HepG2 (cell line): ENCODE measurements around the gene SLC2A4. TPM values are rescaled to one million over a fixed set of nuclear protein-coding genes. Genes with fewer than 3 reads are reported as not detected.

Source experiments
- CREBL2 ChIP-seq: sonication (generic); formaldehyde crosslinking; IDR thresholded peaks from 2 replicates; pipeline ENCODE4 v1.8.1; 2023; ENCODE audit warnings: missing genetic modification reagents, mild to moderate bottlenecking, borderline replicate concordance
- EED ChIP-seq: sonication (generic); formaldehyde crosslinking; IDR thresholded peaks from 2 replicates; pipeline ENCODE4 v1.5.0; 2020; ENCODE audit warnings: mild to moderate bottlenecking, missing genetic modification reagents
- EHMT2 ChIP-seq: fragments of 200-600 bp; sonication (generic); IDR thresholded peaks from 2 replicates; pipeline ENCODE4 v1.7.0; 2017; ENCODE audit warnings: antibody characterized with exemption, low read depth, low read length, borderline replicate concordance
- GTF3A ChIP-seq: sonication (generic); formaldehyde crosslinking; conservative IDR thresholded peaks from 2 replicates; pipeline ENCODE4 v1.4.0; 2020; ENCODE audit warnings: mild to moderate bottlenecking, missing genetic modification reagents
- HNF1B ChIP-seq: sonication (generic); formaldehyde crosslinking; IDR thresholded peaks from 2 replicates; pipeline ENCODE4 v1.5.1; 2020; ENCODE audit warnings: mild to moderate bottlenecking, moderate library complexity, missing genetic modification reagents
- KDM5B ChIP-seq: sonication (generic); formaldehyde crosslinking; IDR thresholded peaks from 2 replicates; pipeline ENCODE4 v1.4.0; 2020; ENCODE audit warnings: missing genetic modification reagents, mild to moderate bottlenecking, borderline replicate concordance
- SIN3A ChIP-seq: IDR thresholded peaks from 2 replicates; pipeline ENCODE4 v1.6.1; 2011; ENCODE audit warnings: low read depth, mild to moderate bottlenecking, control low read depth, low read length, borderline replicate concordance
- TBX3 ChIP-seq: fragments of 450-650 bp; IDR thresholded peaks from 2 replicates; pipeline ENCODE4 v1.6.1; 2017; ENCODE audit warnings: antibody characterized with exemption, mild to moderate bottlenecking, inconsistent platforms, borderline replicate concordance
- ZNF589 ChIP-seq: sonication (generic); formaldehyde crosslinking; conservative IDR thresholded peaks from 2 replicates; pipeline ENCODE4 v1.8.0; 2022; ENCODE audit warnings: mild to moderate bottlenecking, moderate library complexity, missing genetic modification reagents
- ZNF816 ChIP-seq: sonication (generic); formaldehyde crosslinking; IDR thresholded peaks from 2 replicates; pipeline ENCODE4 v1.8.0; 2022; ENCODE audit warnings: missing genetic modification reagents, mild to moderate bottlenecking, borderline replicate concordance
- ZSCAN12 ChIP-seq: sonication (generic); formaldehyde crosslinking; IDR thresholded peaks from 2 replicates; pipeline ENCODE4 v1.9.0; 2021; ENCODE audit warnings: mild to moderate bottlenecking, missing genetic modification reagents
- polyA plus RNA-seq, 8 experiments: library from polyadenylated mRNA; depleted of rRNA in 3 of 8; stranded (reverse) in 7 of 8; unstranded in 1 of 8; fragments of >200 nt; fragmentation: Illumina TruSeq in 4 of 8; extraction: Trizol in 4 of 8; gene quantifications; 2 replicates each; pipeline versions ENCODE4 v1.2.1 to v1.2.3, GENCODE V29; 2011 to 2016; ENCODE audit warnings: low read depth in 4 of 8, missing spikeins in 1 of 8, mixed read lengths in 1 of 8; ENCODE audit not compliant: insufficient read depth in 1 of 8
- total RNA-seq, 5 experiments: library from RNA; depleted of rRNA; stranded (reverse); fragments of >200 nt; fragmentation: Illumina TruSeq; extraction: Trizol; gene quantifications; 2 replicates each; pipeline ENCODE4 v1.2.3, GENCODE V29; 2016; ENCODE audit warnings: low read depth in 1 of 5
- TF ChIP-seq, protein P1 (sequence below): sonication (generic); formaldehyde crosslinking; IDR thresholded peaks from 2 replicates; pipeline ENCODE4 v1.4.0; 2020; ENCODE audit warnings: missing genetic modification reagents
- TF ChIP-seq, protein P2 (sequence below): sonication (generic); formaldehyde crosslinking; IDR thresholded peaks from 2 replicates; pipeline ENCODE4 v1.8.0; 2022; ENCODE audit warnings: mild to moderate bottlenecking, missing genetic modification reagents, moderate library complexity
- TF ChIP-seq, protein P3 (sequence below): sonication (generic); formaldehyde crosslinking; IDR thresholded peaks from 2 replicates; pipeline ENCODE4 v1.5.1; 2020; ENCODE audit warnings: mild to moderate bottlenecking, missing genetic modification reagents, borderline replicate concordance

SLC2A4 gene
- total and polyA plus RNA-seq, 2 of the 13 experiments (the other 11 are each of a cell fraction or from before 2014, with no cell fraction given), result 4.9 to 5.8 TPM

DNA sequence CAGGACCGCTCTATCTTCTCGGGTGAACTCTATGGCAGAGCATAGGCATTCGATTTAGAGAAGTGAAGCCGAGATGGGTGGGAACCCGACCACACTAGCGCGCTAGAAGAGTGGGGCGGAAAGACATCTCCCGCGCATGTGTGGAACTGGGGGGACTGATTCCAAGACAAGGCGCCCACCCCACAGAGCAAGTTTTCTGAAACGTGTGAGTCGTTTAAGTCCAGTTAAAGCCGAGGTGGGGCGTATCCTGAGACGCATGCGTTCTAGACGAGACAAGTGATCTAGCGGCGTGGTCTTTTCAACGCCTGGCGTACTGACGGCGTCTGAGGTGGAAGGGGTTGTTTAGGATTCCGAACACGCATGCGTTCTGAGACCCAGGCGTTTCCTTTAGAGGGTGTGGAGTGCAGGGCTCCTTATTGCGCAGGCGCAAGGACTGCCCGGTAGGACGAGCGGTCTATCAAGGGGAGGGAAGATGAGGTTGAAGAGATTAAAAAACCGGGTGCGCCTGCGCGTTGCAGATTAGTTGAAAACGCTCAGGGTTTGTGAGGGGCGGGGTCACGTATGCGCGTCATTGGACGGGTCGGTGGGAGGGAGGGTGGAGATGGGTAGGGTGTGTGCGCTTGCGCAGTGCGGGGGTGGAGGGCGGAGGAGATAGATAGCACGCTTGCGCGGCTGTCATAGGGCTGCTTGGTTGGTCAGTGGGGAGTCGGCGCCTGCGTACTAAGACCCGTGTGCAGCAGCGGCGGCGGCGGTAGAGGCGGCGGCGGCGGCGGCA is 25.6 kb downstream of the SLC2A4 start, which contains the start of gene EIF5A (continued):
- TF ChIP-seq CREBL2 (no peak), HNF1B (CRISPR knock-in tag) (peak; percentile 86), ZSCAN12 (CRISPR knock-in tag) (no peak), GTF3A (CRISPR knock-in tag) (no peak), ZNF816 (CRISPR knock-in tag) (no peak), EED (no peak), KDM5B (CRISPR knock-in tag) (no peak; the same call in 1 of the 2 replicates), SIN3A (peak; percentile 62; the same call in 1 of the 2 replicates), TBX3 (no peak), EHMT2 (no peak), ZNF589 (CRISPR knock-in tag) (no peak)
- TF ChIP-seq, protein P1, sequence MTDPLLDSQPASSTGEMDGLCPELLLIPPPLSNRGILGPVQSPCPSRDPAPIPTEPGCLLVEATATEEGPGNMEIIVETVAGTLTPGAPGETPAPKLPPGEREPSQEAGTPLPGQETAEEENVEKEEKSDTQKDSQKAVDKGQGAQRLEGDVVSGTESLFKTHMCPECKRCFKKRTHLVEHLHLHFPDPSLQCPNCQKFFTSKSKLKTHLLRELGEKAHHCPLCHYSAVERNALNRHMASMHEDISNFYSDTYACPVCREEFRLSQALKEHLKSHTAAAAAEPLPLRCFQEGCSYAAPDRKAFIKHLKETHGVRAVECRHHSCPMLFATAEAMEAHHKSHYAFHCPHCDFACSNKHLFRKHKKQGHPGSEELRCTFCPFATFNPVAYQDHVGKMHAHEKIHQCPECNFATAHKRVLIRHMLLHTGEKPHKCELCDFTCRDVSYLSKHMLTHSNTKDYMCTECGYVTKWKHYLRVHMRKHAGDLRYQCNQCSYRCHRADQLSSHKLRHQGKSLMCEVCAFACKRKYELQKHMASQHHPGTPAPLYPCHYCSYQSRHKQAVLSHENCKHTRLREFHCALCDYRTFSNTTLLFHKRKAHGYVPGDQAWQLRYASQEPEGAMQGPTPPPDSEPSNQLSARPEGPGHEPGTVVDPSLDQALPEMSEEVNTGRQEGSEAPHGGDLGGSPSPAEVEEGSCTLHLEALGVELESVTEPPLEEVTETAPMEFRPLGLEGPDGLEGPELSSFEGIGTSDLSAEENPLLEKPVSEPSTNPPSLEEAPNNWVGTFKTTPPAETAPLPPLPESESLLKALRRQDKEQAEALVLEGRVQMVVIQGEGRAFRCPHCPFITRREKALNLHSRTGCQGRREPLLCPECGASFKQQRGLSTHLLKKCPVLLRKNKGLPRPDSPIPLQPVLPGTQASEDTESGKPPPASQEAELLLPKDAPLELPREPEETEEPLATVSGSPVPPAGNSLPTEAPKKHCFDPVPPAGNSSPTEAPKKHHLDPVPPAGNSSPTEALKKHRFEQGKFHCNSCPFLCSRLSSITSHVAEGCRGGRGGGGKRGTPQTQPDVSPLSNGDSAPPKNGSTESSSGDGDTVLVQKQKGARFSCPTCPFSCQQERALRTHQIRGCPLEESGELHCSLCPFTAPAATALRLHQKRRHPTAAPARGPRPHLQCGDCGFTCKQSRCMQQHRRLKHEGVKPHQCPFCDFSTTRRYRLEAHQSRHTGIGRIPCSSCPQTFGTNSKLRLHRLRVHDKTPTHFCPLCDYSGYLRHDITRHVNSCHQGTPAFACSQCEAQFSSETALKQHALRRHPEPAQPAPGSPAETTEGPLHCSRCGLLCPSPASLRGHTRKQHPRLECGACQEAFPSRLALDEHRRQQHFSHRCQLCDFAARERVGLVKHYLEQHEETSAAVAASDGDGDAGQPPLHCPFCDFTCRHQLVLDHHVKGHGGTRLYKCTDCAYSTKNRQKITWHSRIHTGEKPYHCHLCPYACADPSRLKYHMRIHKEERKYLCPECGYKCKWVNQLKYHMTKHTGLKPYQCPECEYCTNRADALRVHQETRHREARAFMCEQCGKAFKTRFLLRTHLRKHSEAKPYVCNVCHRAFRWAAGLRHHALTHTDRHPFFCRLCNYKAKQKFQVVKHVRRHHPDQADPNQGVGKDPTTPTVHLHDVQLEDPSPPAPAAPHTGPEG (CRISPR knock-in tag), result no peak
- TF ChIP-seq, protein P2, sequence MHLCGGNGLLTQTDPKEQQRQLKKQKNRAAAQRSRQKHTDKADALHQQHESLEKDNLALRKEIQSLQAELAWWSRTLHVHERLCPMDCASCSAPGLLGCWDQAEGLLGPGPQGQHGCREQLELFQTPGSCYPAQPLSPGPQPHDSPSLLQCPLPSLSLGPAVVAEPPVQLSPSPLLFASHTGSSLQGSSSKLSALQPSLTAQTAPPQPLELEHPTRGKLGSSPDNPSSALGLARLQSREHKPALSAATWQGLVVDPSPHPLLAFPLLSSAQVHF (CRISPR knock-in tag), result no peak
- TF ChIP-seq, protein P3, sequence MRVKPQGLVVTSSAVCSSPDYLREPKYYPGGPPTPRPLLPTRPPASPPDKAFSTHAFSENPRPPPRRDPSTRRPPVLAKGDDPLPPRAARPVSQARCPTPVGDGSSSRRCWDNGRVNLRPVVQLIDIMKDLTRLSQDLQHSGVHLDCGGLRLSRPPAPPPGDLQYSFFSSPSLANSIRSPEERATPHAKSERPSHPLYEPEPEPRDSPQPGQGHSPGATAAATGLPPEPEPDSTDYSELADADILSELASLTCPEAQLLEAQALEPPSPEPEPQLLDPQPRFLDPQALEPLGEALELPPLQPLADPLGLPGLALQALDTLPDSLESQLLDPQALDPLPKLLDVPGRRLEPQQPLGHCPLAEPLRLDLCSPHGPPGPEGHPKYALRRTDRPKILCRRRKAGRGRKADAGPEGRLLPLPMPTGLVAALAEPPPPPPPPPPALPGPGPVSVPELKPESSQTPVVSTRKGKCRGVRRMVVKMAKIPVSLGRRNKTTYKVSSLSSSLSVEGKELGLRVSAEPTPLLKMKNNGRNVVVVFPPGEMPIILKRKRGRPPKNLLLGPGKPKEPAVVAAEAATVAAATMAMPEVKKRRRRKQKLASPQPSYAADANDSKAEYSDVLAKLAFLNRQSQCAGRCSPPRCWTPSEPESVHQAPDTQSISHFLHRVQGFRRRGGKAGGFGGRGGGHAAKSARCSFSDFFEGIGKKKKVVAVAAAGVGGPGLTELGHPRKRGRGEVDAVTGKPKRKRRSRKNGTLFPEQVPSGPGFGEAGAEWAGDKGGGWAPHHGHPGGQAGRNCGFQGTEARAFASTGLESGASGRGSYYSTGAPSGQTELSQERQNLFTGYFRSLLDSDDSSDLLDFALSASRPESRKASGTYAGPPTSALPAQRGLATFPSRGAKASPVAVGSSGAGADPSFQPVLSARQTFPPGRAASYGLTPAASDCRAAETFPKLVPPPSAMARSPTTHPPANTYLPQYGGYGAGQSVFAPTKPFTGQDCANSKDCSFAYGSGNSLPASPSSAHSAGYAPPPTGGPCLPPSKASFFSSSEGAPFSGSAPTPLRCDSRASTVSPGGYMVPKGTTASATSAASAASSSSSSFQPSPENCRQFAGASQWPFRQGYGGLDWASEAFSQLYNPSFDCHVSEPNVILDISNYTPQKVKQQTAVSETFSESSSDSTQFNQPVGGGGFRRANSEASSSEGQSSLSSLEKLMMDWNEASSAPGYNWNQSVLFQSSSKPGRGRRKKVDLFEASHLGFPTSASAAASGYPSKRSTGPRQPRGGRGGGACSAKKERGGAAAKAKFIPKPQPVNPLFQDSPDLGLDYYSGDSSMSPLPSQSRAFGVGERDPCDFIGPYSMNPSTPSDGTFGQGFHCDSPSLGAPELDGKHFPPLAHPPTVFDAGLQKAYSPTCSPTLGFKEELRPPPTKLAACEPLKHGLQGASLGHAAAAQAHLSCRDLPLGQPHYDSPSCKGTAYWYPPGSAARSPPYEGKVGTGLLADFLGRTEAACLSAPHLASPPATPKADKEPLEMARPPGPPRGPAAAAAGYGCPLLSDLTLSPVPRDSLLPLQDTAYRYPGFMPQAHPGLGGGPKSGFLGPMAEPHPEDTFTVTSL (CRISPR knock-in tag), result no peak
